Osteocyte (in vitro differentiated cells): ENCODE results near the gene CD2AP. TPM values are rescaled to one million over a fixed set of nuclear protein-coding genes. Genes with fewer than 3 reads are reported as not detected.
A peak's percentile ranks its signal among the peaks of the same experiment; 100 is the strongest.

Source experiments
- DNase-seq: peaks from one replicate; pipeline ENCODE4 v3.0.0; 2021; ENCODE audit warnings: mixed read lengths; ENCODE audit not compliant: unreplicated experiment; ENCODE audit errors: extremely low spot score
- H3K27ac Mint-ChIP-seq: one replicate; pipeline ENCODE4 v1.8.0; 2021; ENCODE audit warnings: mild to moderate bottlenecking, mixed read lengths; ENCODE audit not compliant: unreplicated experiment
- H3K27me3 Mint-ChIP-seq: one replicate; pipeline ENCODE4 v1.8.0; 2021; ENCODE audit warnings: mixed read lengths; ENCODE audit not compliant: unreplicated experiment
- H3K36me3 Mint-ChIP-seq: one replicate; pipeline ENCODE4 v1.8.0; 2021; ENCODE audit warnings: mixed read lengths; ENCODE audit not compliant: unreplicated experiment
- H3K4me1 Mint-ChIP-seq: one replicate; pipeline ENCODE4 v1.8.0; 2021; ENCODE audit warnings: mixed read lengths; ENCODE audit not compliant: unreplicated experiment
- H3K4me3 Mint-ChIP-seq: one replicate; pipeline ENCODE4 v1.8.0; 2021; ENCODE audit warnings: mild to moderate bottlenecking, moderate library complexity, mixed read lengths; ENCODE audit not compliant: unreplicated experiment
- H3K9me3 Mint-ChIP-seq: one replicate; pipeline ENCODE4 v1.8.0; 2021; ENCODE audit warnings: mixed read lengths; ENCODE audit not compliant: unreplicated experiment
- CTCF ChIP-seq: fragments of 200-600 bp; sonication (generic); IDR thresholded peaks from 2 replicates; pipeline ENCODE4 v1.5.0; 2021; ENCODE audit warnings: antibody characterized with exemption, mild to moderate bottlenecking, moderate library complexity
- total RNA-seq: library from RNA; stranded (reverse); gene quantifications from 2 replicates; pipeline ENCODE4 v1.2.1, GENCODE V29; 2021

CD2AP gene
- total RNA-seq, 1 donor from 2014 or later: 18.1 TPM

- Mint-ChIP-seq H3K36me3 (peaks cover 4% of the 10 kb centered on the region), H3K27ac (no peak overlapping the region), H3K4me3 (no peak overlapping the region), H3K27me3 (no peaks in the 10 kb centered on the region), H3K4me1 (peaks cover 11% of the 10 kb centered on the region), H3K9me3 (no peaks in the 10 kb centered on the region)
- TF ChIP-seq CTCF: no peak
- DNase-seq: no peak
Measured at GRCh38 chr6:47520282-47520681, 42.7 kb downstream of the CD2AP start.

DNA sequence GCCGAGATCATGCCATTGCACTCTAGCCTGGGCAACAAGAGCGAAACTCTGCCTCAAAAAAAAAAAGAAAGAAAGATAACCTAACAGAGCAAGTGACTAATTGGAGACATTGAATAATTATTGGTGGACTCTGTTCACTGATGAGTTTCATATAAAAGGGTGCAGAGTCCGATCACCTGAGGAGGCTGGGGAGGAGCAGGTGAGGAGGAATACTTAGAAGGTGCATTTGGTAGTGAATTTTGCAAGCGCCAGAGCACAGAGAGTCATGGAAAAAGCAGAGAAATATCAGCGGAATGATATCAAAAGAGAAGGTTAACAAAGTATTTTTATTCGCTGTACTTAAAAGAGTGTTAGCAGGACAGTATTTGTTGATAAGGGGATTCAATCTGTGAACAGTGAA is 44.4 kb downstream of the CD2AP start:
- no peak for DNase-seq
- Mint-ChIP-seq H3K36me3 (peaks cover 2% of the 10 kb centered on the region), H3K4me1 (peaks cover 16% of the 10 kb centered on the region), H3K27ac (no peak overlapping the region), H3K9me3 (no peaks in the 10 kb centered on the region), H3K27me3 (no peaks in the 10 kb centered on the region), H3K4me3 (no peak overlapping the region)
- no peak for TF ChIP-seq CTCF

GRCh38 chr6:47524136-47524845 is 46.7 kb downstream of the CD2AP start:
- Mint-ChIP-seq H3K27me3 (no peaks in the 10 kb centered on the region), H3K9me3 (no peaks in the 10 kb centered on the region), H3K4me3 (no peak overlapping the region), H3K4me1 (peaks cover 16% of the 10 kb centered on the region), H3K36me3 (peaks cover 12% of the 10 kb centered on the region), H3K27ac (peak overlapping the region; percentile 72)
- DNase-seq: no peak
- no peak for TF ChIP-seq CTCF

DNA sequence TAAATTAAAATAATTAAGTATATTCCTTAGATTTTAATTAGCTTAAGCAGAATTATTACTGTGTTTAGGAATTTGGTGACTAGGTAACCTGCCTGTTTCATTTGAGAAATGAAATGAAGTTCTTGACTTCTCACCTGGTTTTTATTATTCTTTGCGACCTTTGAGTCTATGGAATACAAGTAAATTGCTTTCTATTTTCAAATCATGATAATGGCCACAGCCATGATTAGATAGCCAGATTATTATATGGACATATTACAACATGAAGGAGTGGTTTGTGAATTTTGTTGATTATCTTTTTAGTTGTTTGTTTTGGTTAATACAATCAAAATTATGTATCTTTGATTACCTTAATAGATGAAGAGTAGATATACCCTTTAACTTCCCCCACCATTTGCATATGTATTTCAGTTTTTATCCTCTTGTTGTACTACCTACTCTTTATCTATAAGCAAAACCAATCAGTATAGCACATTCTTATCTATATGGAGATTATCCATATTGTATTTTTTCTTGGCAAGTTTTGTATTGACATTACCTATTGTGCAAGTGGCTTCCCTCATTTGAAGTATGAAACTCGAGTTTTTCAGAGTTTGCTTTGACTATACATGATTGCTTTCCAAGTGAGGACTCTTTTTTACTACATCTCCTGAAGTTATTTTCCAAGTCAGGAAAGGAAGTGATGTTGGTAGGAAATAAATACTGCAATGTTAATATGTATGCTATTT is 47.9 kb downstream of the CD2AP start:
- Mint-ChIP-seq H3K36me3 (peaks cover 12% of the 10 kb centered on the region), H3K9me3 (no peaks in the 10 kb centered on the region), H3K4me3 (no peak overlapping the region), H3K4me1 (peaks cover 22% of the 10 kb centered on the region), H3K27me3 (no peaks in the 10 kb centered on the region), H3K27ac (no peak overlapping the region)
- DNase-seq: no peak
- TF ChIP-seq CTCF: no peak

- peaks cover 22% of the 10 kb centered on the region for H3K4me1 Mint-ChIP-seq
- H3K36me3 Mint-ChIP-seq: peaks cover 12% of the 10 kb centered on the region
- H3K27me3 Mint-ChIP-seq: no peaks in the 10 kb centered on the region
- no peak for TF ChIP-seq CTCF
- H3K27ac Mint-ChIP-seq: no peak overlapping the region
- DNase-seq: no peak
- no peak overlapping the region for H3K4me3 Mint-ChIP-seq
- no peaks in the 10 kb centered on the region for H3K9me3 Mint-ChIP-seq
Measured at GRCh38 chr6:47527274-47527673, 49.7 kb downstream of the CD2AP start.
